Fibroblast of villous mesenchyme (primary cell): ENCODE data around the gene INHA. TPM values are rescaled to one million over a fixed set of nuclear protein-coding genes. Genes with fewer than 3 reads are reported as not detected.
A peak's percentile ranks its signal among the peaks of the same experiment; 100 is the strongest.

Source experiments
- DNase-seq: peaks from one replicate; pipeline ENCODE4 v3.0.0-alpha.2; 2010; ENCODE audit warnings: low read depth
- H3K4me3 ChIP-seq: 2 replicates; pipeline ENCODE4 v1.5.1; 2011; ENCODE audit warnings: low read depth, mild to moderate bottlenecking, low read length
- CTCF ChIP-seq: IDR thresholded peaks from 2 replicates; pipeline ENCODE4 v1.5.1; 2012; ENCODE audit warnings: low read depth, mild to moderate bottlenecking, low read length; ENCODE audit not compliant: insufficient read depth
- total RNA-seq: library from RNA; depleted of rRNA; stranded (reverse); fragments of >200 nt; gene quantifications from 2 replicates; pipeline ENCODE4 v1.2.3, GENCODE V29; 2012

Gene INHA
- total RNA-seq, 1 donor = 0.43 TPM

GRCh38 chr2:219559156-219559915, 12.8 kb upstream of the INHA start:
- no peak for DNase-seq
- TF ChIP-seq CTCF = no peak
- no peak overlapping the region for H3K4me3 ChIP-seq

- H3K4me3 ChIP-seq = no peak overlapping the region
- no peak for DNase-seq
- peak; percentile 65 for TF ChIP-seq CTCF
Measured at GRCh38 chr2:219560037-219560892, 11.8 kb upstream of the INHA start.

- no peak for DNase-seq
- no peak for TF ChIP-seq CTCF
- H3K4me3 ChIP-seq = no peak overlapping the region
Measured at GRCh38 chr2:219560893-219561178, 11.3 kb upstream of the INHA start.

GRCh38 chr2:219561179-219562048, 10.7 kb upstream of the INHA start:
- no peak overlapping the region for H3K4me3 ChIP-seq
- no peak for DNase-seq
- TF ChIP-seq CTCF = no peak

GRCh38 chr2:219562049-219563020, 9.8 kb upstream of the INHA start:
- DNase-seq = no peak
- TF ChIP-seq CTCF = no peak
- H3K4me3 ChIP-seq = no peak overlapping the region
